ENCODE measurements around the gene TAS2R13. TPM values are rescaled to one million over a fixed set of nuclear protein-coding genes. Genes with fewer than 3 reads are reported as not detected.

The TAS2R13 gene, protein sequence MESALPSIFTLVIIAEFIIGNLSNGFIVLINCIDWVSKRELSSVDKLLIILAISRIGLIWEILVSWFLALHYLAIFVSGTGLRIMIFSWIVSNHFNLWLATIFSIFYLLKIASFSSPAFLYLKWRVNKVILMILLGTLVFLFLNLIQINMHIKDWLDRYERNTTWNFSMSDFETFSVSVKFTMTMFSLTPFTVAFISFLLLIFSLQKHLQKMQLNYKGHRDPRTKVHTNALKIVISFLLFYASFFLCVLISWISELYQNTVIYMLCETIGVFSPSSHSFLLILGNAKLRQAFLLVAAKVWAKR
- 0.65 and 0.85 TPM in 2 replicates for total RNA-seq

DNA sequence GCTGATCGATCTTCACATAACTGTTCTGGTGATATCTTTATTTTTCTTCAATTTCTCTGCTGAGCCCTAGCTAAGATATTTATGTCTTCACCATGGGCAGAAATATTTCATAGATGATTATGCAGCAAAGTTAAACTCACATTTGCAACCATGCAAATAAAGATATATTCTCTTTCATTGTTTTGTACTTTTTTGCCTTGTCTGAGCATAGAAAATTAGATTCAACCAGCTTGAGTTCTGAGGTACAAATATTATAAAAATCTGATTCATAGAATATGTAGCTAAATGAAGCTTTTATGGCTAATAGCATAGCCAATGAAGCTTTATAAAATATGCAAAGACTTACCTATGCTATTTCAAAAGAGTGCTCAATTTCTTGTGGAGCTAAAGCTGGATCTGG is at the start of gene TAS2R13:
Gene TAS2R13, minus strand, starts transcription at position 101 of the 400 bp plus-strand sequence. CDS start 264 bp downstream, outside the sequence.

DNA sequence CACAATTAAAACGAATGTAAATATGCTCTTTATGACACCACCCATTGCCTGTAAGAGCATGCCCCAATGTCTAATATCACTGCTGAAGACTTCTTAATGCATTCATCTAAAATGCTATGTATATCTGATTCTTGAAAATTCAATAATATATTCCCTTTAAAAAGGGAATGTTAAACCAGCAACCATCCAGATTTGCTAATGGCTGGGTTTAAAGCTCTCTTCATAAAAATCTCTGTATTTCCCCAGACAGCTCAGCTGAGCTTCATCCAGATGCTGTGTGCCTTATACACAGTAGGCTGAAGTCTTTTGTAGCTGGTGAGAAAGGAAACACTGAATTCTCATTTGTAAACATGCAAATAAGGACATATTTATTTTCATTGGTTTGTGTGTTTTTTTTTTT is 29.8 kb upstream of the TAS2R13 start, which contains the start of gene TAS2R14:
Gene TAS2R14, minus strand, starts transcription at position 101 of the 400 bp plus-strand sequence. Its CDS starts 56 bp downstream, at position 45.

DNA sequence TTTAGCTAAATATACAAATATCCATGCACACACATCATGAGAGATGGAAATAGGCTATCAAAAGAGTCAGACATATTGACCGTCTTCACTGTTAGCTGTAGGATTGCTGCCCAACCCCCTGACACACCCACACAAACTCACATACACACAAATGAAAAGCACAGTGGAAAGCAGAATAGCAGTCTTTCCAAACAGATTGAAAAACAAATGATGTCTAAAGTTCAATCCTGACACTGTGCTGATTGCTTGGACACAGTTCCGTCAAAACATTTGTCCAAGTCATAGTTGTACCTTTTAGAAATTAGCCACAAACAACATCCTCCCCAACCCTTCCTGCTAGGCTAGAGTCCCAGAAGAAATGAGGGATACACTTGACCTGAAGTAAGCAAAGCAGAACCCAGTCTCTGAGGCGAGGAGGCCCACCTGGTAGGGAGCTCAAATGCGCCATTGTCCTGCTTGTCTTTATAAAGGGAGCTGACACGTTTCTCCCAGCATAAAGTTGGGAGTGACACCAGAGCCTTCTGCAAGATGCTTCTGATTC is 19.5 kb upstream of the TAS2R13 start, which contains the start of gene PRH2:
Gene PRH2, plus strand, starts transcription at position 491 of the 541 bp plus-strand sequence. Its CDS starts 38 bp downstream, at position 529.

DNA sequence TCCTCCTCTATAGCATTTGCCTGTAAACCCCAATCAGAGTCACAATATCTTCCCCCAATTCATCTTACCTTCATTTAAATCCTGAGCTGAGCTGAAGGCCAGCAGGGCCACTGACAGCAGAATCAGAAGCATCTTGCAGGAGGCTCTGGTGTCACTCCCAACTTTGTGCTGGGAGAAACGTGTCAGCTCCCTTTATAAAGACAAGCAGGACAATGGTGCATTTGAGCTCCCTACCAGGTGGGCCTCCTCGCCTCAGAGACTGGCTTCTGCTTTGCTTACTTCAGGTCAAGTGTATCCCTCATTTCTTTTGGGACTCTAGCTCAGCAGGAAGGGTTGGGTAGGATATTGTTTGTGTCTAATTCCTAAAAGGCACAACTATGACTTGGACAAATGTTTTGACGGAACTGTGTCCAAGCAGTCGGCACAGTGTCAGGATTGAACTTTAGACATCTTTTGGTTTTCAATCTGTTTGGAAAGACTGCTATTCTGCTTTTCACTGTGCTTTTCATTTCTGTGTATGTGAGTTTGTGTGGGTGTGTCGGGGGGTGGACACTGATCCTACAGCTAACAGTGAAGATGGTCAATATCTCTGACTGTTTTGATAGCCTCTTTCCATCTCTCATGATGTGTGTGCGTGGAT is 25.2 kb downstream of the TAS2R13 start, which contains the start of gene PRH1:
Gene PRH1, minus strand, starts transcription at position 170 of the 640 bp plus-strand sequence. Its CDS starts 38 bp downstream, at position 132.

Other genes starting within 250 kb of the TAS2R13 start
- 0.09 and 0.14 TPM in 2 replicates for gene STYK1, start 235.5 kb downstream of the TAS2R13 start, total RNA-seq
- gene YBX3, start 186.2 kb downstream of the TAS2R13 start, total RNA-seq: 65.0 and 93.0 TPM in 2 replicates
- gene TAS2R7, start 106.9 kb downstream of the TAS2R13 start, total RNA-seq: not detected in 2 replicates
- gene TAS2R8, start 102.3 kb downstream of the TAS2R13 start, total RNA-seq: not detected in 2 replicates
- not detected in 2 replicates for gene TAS2R9, start 99.4 kb downstream of the TAS2R13 start, total RNA-seq
- gene TAS2R10, start 83.2 kb downstream of the TAS2R13 start, total RNA-seq: 0.55 and 0.71 TPM in 2 replicates
- gene PRR4, start 60.1 kb downstream of the TAS2R13 start, total RNA-seq: 0.37 and 0.57 TPM in 2 replicates
- 11.2 and 16.6 TPM in 2 replicates for gene PRH1, start 25.3 kb downstream of the TAS2R13 start, total RNA-seq
- 0.14 and 0.18 TPM in 2 replicates for gene PRH2, start 19.7 kb upstream of the TAS2R13 start, total RNA-seq
- 1.7 and 2.4 TPM in 2 replicates for gene TAS2R14, start 29.7 kb upstream of the TAS2R13 start, total RNA-seq
- 2.1 and 2.4 TPM in 2 replicates for gene TAS2R50, start 77.3 kb upstream of the TAS2R13 start, total RNA-seq
- gene TAS2R20, start 88.7 kb upstream of the TAS2R13 start, total RNA-seq: 2.2 and 2.4 TPM in 2 replicates
- gene TAS2R19, start 113.1 kb upstream of the TAS2R13 start, total RNA-seq: 4.0 and 4.1 TPM in 2 replicates
- gene TAS2R31, start 121.8 kb upstream of the TAS2R13 start, total RNA-seq: 2.4 and 3.7 TPM in 2 replicates
- 1.3 and 1.8 TPM in 2 replicates for gene TAS2R46, start 152.7 kb upstream of the TAS2R13 start, total RNA-seq
- 1.3 TPM in 1 of 2 replicates, not detected in the other for gene TAS2R43, start 182.8 kb upstream of the TAS2R13 start, total RNA-seq
- gene TAS2R30, start 225.1 kb upstream of the TAS2R13 start, total RNA-seq: 2.9 and 3.3 TPM in 2 replicates

Measured in smooth muscle cell of bladder (primary cell).